ENCODE results near the gene SCRN3.

DNA sequence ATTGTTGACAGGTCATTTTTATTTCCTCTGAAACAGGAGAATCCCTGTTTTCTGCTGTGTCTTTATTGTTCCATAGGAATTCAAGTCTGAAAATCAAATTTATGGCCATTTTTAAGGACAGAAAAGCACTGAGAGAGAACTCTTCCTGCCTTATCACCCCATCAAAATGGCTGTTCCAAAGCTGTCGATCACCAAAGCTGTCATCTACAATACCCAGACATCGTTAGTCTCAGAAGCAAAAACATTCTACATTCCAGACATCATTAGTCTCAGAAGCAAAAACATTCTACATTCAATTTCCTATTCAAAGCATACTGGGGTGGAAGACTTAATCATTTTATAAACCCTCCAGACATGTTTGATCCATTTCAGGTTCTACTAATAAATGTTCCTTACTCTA, 44.4 kb downstream of the SCRN3 start:
- TF ChIP-seq, protein P1, sequence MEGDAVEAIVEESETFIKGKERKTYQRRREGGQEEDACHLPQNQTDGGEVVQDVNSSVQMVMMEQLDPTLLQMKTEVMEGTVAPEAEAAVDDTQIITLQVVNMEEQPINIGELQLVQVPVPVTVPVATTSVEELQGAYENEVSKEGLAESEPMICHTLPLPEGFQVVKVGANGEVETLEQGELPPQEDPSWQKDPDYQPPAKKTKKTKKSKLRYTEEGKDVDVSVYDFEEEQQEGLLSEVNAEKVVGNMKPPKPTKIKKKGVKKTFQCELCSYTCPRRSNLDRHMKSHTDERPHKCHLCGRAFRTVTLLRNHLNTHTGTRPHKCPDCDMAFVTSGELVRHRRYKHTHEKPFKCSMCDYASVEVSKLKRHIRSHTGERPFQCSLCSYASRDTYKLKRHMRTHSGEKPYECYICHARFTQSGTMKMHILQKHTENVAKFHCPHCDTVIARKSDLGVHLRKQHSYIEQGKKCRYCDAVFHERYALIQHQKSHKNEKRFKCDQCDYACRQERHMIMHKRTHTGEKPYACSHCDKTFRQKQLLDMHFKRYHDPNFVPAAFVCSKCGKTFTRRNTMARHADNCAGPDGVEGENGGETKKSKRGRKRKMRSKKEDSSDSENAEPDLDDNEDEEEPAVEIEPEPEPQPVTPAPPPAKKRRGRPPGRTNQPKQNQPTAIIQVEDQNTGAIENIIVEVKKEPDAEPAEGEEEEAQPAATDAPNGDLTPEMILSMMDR (IDR thresholded peaks at IDR 0.05; ENCODE audit: insufficient read depth, low read length), result no peak
- TF ChIP-seq GABPA (IDR thresholded peaks at IDR 0.05; ENCODE audit: low read depth) (no peak), POLR2AphosphoS5 (IDR thresholded peaks at IDR 0.05; ENCODE audit: low read depth) (no peak)
- TF ChIP-seq, protein P2, sequence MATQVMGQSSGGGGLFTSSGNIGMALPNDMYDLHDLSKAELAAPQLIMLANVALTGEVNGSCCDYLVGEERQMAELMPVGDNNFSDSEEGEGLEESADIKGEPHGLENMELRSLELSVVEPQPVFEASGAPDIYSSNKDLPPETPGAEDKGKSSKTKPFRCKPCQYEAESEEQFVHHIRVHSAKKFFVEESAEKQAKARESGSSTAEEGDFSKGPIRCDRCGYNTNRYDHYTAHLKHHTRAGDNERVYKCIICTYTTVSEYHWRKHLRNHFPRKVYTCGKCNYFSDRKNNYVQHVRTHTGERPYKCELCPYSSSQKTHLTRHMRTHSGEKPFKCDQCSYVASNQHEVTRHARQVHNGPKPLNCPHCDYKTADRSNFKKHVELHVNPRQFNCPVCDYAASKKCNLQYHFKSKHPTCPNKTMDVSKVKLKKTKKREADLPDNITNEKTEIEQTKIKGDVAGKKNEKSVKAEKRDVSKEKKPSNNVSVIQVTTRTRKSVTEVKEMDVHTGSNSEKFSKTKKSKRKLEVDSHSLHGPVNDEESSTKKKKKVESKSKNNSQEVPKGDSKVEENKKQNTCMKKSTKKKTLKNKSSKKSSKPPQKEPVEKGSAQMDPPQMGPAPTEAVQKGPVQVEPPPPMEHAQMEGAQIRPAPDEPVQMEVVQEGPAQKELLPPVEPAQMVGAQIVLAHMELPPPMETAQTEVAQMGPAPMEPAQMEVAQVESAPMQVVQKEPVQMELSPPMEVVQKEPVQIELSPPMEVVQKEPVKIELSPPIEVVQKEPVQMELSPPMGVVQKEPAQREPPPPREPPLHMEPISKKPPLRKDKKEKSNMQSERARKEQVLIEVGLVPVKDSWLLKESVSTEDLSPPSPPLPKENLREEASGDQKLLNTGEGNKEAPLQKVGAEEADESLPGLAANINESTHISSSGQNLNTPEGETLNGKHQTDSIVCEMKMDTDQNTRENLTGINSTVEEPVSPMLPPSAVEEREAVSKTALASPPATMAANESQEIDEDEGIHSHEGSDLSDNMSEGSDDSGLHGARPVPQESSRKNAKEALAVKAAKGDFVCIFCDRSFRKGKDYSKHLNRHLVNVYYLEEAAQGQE (IDR thresholded peaks at IDR 0.05; ENCODE audit: insufficient replicate concordance, low read depth), result no peak

All from HL-60 (cell line).